Stimulated activated CD4-positive, alpha-beta T cell treated with anti-CD3 and anti-CD28 coated beads, Interleukin-2, amount 100 ng/mL, for 48 hours (primary cell): ENCODE results near the gene APOL6.
"Not testable (repeated sequence)": the region's sequence is repeated elsewhere in the genome, so short reads cannot be mapped to it uniquely, and the experiment has no call there.

Experiments
- DNase-seq, 2 donors: peaks; one replicate each; pipeline ENCODE4 v3.0.0-alpha.2; 2020

The APOL6 gene

DNA sequence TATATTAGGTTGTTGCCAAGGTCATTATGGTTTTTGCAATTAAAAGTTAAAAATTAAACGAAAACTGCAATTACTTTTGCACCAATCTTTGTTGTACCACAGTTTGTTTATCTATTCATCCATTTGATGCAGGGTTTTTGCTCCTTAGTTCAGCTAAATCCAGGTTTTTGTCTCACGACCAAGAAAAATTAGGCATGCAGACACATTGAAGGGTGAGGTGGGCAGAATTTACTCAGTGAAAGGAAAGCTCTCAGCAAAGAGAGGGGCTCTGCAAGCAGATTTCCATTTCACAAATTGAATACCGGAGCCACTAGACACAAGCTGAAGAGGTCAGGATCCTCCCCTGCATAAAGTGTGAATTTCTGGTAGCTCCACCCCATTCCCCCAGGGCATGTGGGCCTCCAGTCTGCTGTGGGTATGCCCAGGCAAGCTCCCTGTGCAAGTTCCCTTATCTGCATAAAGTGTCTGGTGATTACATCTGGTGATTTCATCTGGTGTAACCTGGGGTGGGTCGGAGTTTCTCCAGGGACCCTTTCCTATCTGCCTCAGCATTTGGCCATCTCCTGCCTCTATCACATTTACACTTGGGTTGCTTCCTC lies 33.3 kb downstream of the APOL6 start:
- DNase-seq = no peak

DNA sequence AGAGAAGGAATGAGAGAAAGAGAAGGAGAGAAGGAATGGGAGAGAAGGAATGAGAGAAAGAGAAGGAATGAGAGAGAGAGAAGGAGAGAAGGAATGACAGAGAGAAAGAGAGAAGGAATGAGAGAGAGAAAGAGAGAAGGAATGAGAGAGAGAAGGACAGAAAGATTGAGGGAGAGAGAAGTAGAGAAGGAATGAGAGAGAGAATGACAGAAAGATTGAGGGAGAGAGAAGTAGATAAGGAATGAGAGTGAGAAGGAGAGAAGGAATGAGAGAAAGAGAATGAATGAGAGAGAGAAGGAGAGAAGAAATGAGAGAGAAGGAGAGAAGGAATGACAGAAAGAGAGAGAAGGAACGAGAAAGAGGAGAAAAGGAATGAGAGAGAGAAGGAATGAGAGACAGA lies 35.3 kb downstream of the APOL6 start:
- DNase-seq = no peak

DNA sequence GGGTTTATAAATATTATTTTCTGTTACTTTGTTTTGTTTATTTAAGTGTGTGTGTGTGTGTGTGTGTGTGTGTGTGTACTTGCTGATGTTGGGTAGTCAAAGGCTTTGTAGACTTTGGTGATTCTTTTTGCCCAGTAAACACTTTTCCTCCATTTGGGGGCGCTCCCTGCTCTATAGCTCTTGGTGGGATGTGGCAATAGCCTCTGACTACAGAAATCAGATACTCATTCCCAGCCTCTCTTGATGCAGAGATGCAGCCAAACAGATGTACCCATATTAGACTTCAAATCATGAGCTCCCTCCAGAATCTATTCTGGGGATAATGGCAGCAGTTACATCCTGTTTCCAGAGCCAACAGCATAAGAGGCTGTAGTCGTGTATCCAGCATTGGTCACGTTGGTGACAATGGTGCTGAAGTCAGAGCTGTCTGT lies 36.0 kb downstream of the APOL6 start:
- no peak for DNase-seq

DNA sequence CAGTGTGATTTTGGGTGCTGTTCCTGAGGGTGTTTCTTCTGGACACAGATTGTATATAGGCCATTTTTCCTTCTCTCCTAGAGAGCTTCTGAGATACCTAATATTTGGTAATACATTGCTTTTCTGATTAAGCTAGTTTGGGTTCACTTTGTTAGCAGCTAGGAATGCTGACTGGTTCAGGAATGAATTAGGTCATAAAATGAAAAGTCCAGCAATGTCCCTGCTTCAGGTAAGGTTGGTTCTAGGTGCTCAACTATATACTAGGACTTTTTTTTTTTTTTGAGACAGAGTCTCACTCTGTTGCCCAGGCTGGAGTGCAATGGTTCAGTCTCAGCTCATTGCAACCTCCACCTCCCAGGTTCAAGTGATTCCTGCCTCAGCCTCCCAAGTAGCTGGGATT lies 36.5 kb downstream of the APOL6 start:
- no peak for DNase-seq

DNA sequence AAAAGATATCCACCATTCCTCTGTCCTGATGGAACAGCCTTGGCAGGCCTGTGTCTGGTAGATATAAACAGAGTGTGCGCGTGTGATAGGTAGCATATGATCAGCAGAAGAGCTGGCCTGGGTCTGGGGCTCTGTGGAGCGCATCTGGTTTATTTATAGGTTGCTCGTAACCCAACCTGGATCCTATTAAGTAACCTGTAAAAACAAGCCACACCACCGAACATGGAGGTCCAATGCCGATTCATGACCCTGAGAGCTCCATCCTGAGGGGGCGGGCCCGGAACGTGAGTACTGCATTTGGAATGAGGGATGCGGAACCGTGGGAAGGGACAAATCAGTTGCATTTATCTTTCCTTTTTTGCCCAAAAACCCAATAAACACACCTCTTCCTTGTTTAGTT lies 37.5 kb downstream of the APOL6 start:
- no peak for DNase-seq

DNA sequence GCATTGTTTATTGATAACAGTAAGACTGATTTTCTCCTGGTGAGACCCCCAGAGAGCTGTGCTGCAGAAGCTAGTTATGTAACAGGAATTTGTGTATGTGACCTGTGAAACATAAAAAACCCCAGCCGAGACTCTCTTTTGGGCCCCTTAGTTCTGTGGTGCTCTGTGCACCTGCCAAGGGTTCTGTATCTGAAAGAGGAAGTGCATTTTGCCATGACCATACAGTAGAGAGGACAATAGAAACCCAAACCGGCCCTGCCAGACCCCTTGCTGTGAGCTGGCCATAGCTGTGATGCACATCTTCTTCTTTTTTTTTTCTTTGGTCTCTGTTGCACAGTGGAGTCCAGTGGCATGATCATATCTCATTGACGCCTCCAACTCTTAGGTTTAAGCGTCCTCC lies 38.1 kb downstream of the APOL6 start:
- DNase-seq = no peak

DNA sequence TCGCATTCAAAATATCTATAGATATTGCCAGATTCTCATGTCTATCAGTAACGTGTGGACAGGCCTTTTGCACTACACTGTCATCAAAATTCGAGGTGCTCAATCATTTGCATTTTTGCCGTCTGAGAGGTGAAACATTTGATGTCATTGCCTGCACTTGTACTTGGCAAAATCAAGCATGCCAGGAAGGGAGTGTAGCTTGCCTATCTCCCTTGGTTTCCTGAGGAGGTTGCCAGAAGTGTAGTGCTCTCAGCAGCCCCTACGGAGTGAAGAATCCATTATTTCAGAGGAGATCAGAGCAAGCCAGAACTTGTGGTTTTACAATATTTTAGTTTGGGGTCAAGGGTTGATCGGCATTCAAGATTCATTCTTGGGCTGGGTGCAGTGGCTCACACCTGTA lies 39.2 kb downstream of the APOL6 start:
- no peak for DNase-seq

DNA sequence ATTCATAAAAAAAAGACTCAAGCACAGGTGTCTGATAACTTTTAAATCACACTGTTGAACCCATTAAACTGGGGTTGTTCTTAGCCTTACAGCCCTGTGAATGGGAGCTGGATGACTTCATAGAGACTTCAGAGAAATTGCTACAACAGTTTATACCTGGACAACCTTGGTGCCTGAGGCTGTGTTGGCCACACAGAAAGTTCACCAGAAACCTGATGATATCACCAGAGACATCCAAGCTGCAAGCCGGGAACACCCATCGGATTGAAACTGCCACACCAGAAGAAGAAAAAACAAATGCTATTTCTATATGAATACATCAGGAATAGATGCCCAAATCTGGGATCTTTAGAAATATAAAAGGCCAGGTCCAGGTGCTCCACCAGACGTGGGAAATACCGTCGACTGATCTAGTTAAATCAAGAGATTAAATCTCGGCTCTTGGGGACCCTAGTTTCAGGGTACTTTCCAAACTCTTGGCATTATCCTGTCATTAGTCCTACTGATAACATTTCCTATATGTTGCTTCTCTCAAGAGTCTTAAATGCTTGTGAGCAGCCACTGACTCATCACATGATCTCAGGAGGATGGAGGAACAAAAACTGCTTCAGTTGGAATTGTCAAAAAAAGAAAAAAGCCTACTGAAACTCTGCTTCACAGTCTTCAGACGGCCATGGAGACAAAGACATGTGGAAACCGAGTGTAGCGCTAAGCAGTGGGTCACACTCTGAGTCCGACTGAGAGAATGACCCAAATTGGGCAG lies 40.8 kb downstream of the APOL6 start:
- no peak for DNase-seq

DNA sequence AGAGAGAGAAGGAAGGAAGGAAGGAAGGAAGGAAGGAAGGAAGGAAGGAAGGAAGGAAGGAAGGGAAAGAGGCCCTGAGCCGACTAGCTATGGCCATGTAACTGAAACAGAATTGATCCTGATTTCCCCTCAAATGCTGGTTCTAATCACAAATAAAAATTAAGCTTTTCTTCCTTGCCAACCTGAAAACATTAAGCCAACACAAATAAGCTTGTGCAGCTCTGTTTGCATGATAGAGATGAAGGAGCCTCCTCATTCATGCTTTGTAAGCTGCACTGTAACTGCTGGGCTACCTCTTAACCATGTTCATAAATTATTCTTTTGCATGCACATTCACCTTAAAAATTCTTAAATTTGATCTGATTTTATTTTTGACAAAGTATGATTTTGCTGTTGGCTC lies 41.8 kb downstream of the APOL6 start:
- DNase-seq = no peak

DNA sequence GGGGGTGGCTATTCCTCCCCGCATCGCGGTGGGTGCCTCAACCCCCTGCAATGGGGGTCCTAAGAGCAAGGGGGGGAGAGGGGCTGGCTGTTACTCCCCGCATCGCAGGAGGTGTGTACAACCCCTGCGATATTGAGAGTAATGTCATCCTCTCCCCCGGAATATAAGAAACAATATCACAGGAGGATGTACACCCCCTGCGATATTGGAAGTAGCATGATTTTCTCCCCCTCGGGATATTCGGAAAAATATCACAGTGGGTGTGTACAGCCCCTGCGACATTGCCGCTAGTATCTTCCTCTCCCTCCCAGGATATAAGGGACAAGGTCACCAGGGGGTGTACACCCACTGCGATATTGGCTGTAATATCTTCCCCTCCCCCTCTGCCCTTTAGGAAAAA lies 47.0 kb downstream of the APOL6 start:
- DNase-seq = no peak

DNA sequence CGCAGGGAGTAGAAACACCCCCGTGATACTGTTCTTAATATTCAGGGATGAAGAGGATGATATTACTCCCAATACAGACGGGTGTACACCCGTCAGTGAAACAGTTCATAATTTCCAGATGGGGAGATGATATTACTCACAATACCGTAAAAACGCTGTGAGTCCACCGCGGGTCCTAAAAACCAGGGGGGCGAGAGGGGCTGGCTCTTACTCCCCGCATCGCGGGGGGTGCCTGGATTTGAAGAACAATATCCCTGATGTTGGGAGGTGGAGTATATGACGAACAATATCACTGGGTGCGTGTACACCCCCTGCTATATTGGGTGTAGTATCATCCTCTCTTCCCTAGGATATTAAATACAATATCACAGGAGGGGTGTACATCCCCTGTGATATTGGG lies 48.9 kb downstream of the APOL6 start:
- no peak for DNase-seq

DNA sequence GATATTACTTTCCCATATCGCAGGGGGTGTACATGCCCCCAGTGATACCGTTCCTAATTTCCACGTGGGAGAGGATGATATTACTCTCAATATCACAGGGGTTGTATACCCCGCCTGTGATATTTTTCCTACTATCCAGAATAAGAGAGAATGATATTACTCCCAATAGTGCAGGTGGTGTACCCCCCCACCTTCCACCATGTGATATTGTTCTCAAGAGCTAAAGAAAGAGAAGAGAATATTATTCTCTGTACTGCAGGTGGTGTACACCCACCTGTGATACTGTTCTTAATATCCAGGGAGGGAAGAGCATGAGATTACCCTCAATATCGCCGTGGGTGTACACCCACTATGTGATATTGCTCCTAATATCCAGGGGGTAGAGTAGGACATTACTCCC lies 51.6 kb downstream of the APOL6 start:
- DNase-seq = not testable (repeated sequence)

DNA sequence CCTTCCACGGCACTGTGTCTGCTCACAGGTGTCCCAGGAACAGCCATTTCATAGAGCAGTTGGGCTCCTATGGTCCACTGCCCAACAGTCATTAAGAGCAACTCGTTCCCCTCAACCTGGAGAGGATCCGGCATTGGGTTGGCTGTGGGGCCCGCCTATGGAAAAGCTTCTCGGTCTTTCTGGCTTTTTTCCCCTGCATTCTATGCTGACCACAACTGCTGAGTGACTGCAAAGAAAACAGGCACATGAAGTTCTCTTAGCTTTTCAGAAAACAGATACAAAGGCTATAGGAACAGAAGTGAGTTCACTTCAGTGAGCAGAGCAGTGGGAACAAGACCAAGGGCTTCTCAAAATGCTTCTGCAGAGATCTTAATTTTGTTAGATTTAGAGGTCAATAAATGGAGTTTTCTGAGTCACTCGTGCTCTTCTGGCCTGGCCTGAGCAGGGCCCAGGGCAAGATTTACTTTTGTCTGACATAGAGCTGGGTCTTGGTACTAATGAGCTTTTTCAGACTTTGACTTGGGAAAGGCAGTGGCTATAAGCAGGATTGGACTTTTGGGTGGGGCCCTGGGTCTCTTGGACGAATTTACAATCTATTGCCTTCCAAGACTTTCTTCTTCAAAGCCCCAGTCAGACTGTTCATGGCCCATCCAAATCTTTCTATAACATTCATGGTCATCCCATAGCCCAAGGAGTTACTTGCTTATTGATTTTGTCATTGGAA lies 55.8 kb downstream of the APOL6 start:
- DNase-seq = no peak

DNA sequence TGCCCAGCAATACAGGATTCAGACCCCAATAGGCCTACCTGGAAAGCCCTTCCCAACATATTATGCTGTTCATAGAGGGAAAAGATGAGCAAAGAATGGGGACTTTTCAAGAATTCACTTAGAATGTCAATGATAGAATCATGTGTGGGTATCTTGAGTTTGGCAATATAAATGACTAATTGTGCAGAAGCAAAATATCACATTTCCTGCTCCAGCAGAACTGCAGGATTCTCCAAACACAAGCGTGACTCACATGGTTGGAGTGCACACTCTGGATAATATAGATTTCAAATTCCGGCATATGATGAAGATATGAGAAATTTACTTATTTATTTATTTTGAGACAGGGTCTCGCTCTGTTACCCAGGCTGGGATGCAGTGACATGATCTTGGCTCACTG lies 56.9 kb downstream of the APOL6 start:
- no peak for DNase-seq

DNA sequence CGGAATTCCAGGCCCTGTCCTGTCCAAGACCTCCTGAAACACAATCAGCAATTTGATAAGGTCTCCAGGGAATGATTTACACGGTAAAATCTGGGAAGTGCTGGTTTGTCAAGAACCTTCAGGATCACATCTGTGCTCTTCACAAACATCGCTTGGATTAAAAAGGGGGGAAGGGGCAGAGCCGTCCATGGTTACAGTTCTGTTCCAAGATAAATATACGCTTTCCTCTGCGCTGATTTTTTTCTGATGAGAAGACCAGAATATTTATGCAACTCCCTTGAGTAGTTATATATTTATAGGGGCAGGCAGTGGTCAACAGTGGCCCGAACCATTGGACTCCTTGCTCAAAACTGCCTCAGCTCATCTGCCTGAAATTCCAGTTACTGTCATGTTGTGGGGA lies 60.2 kb downstream of the APOL6 start:
- DNase-seq = no peak

DNA sequence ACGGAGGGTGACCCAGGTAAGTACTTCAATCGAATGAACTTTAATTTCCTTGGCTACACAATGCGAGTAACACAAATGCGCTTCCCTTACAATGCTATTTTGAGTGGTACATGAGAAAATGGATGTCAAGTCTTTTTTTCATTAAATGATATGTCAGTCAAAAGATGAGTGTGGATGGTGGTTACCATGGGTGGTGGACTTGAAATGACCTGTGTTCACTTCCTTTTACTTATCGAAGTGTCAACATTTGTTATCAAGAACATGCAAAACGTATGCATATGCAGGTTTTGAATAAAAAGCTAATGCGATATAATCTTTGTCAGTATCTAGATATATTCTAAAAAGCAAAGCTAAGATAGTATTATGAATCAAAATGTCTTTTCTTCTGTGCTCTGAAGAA lies 60.7 kb downstream of the APOL6 start:
- no peak for DNase-seq

DNA sequence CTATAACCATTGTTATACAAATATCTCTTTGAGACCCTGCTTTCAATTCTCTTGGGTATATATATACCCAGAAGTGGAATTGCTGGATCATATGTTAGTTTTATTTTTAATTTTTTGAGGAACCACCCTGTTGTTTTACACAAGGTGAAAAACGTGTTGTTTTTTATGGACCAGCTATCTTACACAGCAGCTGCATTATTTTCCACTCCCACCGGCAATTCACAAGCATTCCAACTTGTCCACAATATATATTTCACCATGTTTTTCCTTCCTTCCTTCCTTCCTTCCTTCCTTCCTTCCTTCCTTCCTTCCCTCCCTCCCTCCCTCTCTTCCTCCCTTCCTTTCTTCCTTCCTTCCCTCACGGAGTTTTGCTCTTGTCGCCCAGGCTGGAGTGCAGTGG lies 63.1 kb downstream of the APOL6 start:
- DNase-seq = no peak

DNA sequence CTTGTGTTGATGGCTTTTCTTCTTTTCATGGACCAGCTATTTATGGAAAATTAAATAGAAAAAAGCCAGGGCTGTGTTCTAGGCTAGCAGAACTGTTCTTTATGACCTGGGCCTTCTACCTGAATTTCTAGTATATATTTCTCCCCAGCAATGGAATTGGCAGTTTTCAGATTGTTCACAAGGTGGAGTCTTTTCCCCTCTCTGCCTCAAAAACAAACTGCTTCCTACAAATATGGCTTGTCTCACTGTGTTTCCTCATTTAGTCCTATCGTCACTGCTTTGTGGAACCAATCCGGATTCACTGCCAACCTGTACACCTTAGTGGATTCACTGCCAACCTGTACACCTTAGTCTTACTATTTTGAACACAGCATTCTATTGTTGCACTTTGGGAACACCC lies 64.4 kb downstream of the APOL6 start:
- no peak for DNase-seq

DNA sequence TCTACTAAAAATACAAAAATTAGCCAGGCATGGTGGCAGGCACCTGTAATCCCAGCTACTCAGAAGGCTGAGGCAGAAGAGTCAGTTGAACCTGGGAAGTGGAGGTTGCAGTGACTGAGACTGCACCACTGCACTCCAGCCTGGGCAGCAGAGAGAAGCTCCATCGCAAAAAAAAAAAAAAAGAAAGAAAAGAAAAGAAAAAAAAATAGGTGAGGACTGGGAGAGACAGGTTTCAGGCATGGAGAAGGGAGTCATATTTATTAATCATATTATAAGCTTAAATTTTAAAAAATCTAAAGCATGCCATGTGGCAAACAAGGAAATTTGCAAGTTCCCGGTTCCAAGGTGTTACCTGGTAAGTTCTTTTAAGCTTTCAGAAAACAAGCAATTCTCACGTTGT lies 69.3 kb downstream of the APOL6 start, which contains the start of gene APOL5:
APOL5 (plus strand) TSS at position 301 of the 400 bp plus-strand sequence; CDS start at position 301, 0 bp downstream.
- DNase-seq = no peak
